Astrocyte (in vitro differentiated cells and primary cell): ENCODE data around the gene SMAD3. TPM values are rescaled to one million over a fixed set of nuclear protein-coding genes. Genes with fewer than 3 reads are reported as not detected.

ENCODE experiments used
- DNase-seq: peaks from one replicate; pipeline ENCODE4 v3.0.0-alpha.2; 2010; ENCODE audit warnings: low read depth
- FAIRE-seq: peaks from 2 replicates; lab custom pipeline; 2011; peaks lifted over from hg19 to GRCh38; lab: Jason Lieb, UNC
- H2AFZ ChIP-seq: 2 replicates; pipeline ENCODE4 v1.6.0; 2012; ENCODE audit warnings: low read depth, low read length, inconsistent platforms
- H3K27ac ChIP-seq: 2 replicates; pipeline ENCODE4 v1.5.1; 2011; ENCODE audit warnings: low read depth, low read length, inconsistent platforms
- H3K27me3 ChIP-seq: 2 replicates; pipeline ENCODE4 v1.6.0; 2011; ENCODE audit warnings: low read length, inconsistent platforms; ENCODE audit not compliant: insufficient read depth
- H3K36me3 ChIP-seq: 2 replicates; pipeline ENCODE4 v1.5.1; 2011; ENCODE audit warnings: low read length, inconsistent platforms; ENCODE audit not compliant: insufficient read depth
- H3K4me1 ChIP-seq: 2 replicates; pipeline ENCODE4 v1.5.1; 2011; ENCODE audit warnings: low read length, inconsistent platforms; ENCODE audit not compliant: insufficient read depth
- H3K4me2 ChIP-seq: 2 replicates; pipeline ENCODE4 v1.6.0; 2012; ENCODE audit warnings: low read length, inconsistent platforms
- H3K4me3 ChIP-seq: 2 replicates; pipeline ENCODE4 v1.5.1; 2011; ENCODE audit warnings: low read depth, mild to moderate bottlenecking, low read length, inconsistent platforms; ENCODE audit not compliant: insufficient read depth
- H3K79me2 ChIP-seq: 2 replicates; pipeline ENCODE4 v1.6.0; 2012; ENCODE audit warnings: mild to moderate bottlenecking, low read length, inconsistent platforms; ENCODE audit not compliant: insufficient read depth
- H3K9ac ChIP-seq: 2 replicates; pipeline ENCODE4 v1.6.0; 2012; ENCODE audit warnings: mild to moderate bottlenecking, low read length, inconsistent platforms
- H3K9me3 ChIP-seq: 2 replicates; pipeline ENCODE4 v1.5.1; 2012; ENCODE audit warnings: low read depth, mild to moderate bottlenecking, low read length, inconsistent platforms; ENCODE audit not compliant: insufficient read depth
- H4K20me1 ChIP-seq: 2 replicates; pipeline ENCODE4 v1.6.0; 2012; ENCODE audit warnings: low read length, inconsistent platforms; ENCODE audit not compliant: insufficient read depth
- H3K27ac Mint-ChIP-seq: one replicate; pipeline ENCODE4 v1.8.0; 2021; ENCODE audit warnings: mild to moderate bottlenecking, mixed read lengths; ENCODE audit not compliant: unreplicated experiment
- H3K27me3 Mint-ChIP-seq: one replicate; pipeline ENCODE4 v1.8.0; 2021; ENCODE audit warnings: low read depth, mixed read lengths; ENCODE audit not compliant: unreplicated experiment
- H3K36me3 Mint-ChIP-seq: one replicate; pipeline ENCODE4 v1.8.0; 2021; ENCODE audit warnings: low read depth, mixed read lengths; ENCODE audit not compliant: unreplicated experiment
- H3K4me1 Mint-ChIP-seq: one replicate; pipeline ENCODE4 v1.8.0; 2021; ENCODE audit warnings: low read depth, mixed read lengths; ENCODE audit not compliant: unreplicated experiment
- H3K4me3 Mint-ChIP-seq: one replicate; pipeline ENCODE4 v1.8.0; 2021; ENCODE audit warnings: mild to moderate bottlenecking, moderate library complexity, mixed read lengths; ENCODE audit not compliant: unreplicated experiment
- H3K9me3 Mint-ChIP-seq: one replicate; pipeline ENCODE4 v1.8.0; 2021; ENCODE audit warnings: mild to moderate bottlenecking, mixed read lengths; ENCODE audit not compliant: unreplicated experiment
- CTCF ChIP-seq: IDR thresholded peaks from 2 replicates; pipeline ENCODE4 v1.5.1; 2011; ENCODE audit warnings: low read depth, mild to moderate bottlenecking, inconsistent platforms, low read length, moderate library complexity; ENCODE audit not compliant: insufficient read depth
- EZH2 ChIP-seq: IDR thresholded peaks from 2 replicates; pipeline ENCODE4 v1.6.1; 2012; ENCODE audit warnings: mild to moderate bottlenecking, low read length, inconsistent platforms; ENCODE audit not compliant: insufficient read depth
- total RNA-seq: library from RNA; stranded (reverse); gene quantifications from 2 replicates; pipeline ENCODE4 v1.2.1, GENCODE V29; 2021

The SMAD3 gene
- total RNA-seq, 1 donor from 2014 or later = 78.0 TPM

- H3K4me1 ChIP-seq = peaks cover 65% of the 10 kb centered on the region
- H3K4me3 Mint-ChIP-seq = no peak overlapping the region
- H3K79me2 ChIP-seq = peaks cover 91% of the 10 kb centered on the region
- no peak overlapping the region for H3K4me2 ChIP-seq
- H2AFZ ChIP-seq = no peak overlapping the region
- H3K9ac ChIP-seq = no peak overlapping the region
- TF ChIP-seq EZH2 (no peak), CTCF (no peak)
- H3K36me3 Mint-ChIP-seq = peaks cover 17% of the 10 kb centered on the region
- peaks cover 47% of the 10 kb centered on the region for H3K4me1 Mint-ChIP-seq
- H3K36me3 ChIP-seq = peaks cover 4% of the 10 kb centered on the region
- DNase-seq (no peak), FAIRE-seq (no peak)
- H3K9me3 Mint-ChIP-seq = no peaks in the 10 kb centered on the region
- peaks cover 43% of the 10 kb centered on the region for H4K20me1 ChIP-seq
- no peaks in the 10 kb centered on the region for H3K27me3 ChIP-seq
- H3K27me3 Mint-ChIP-seq = no peaks in the 10 kb centered on the region
- no peak overlapping the region for H3K27ac ChIP-seq
- no peaks in the 10 kb centered on the region for H3K9me3 ChIP-seq
- H3K4me3 ChIP-seq = no peak overlapping the region
- no peak overlapping the region for H3K27ac Mint-ChIP-seq
Measured at GRCh38 chr15:67100124-67100791, 34.9 kb downstream of the SMAD3 start.

GRCh38 chr15:67100801-67101581, 35.6 kb downstream of the SMAD3 start:
- Histone ChIP-seq H4K20me1 (peaks cover 35% of the 10 kb centered on the region), H3K79me2 (peaks cover 86% of the 10 kb centered on the region)
- H3K4me1 Mint-ChIP-seq = peaks cover 53% of the 10 kb centered on the region

More at GRCh38 chr15:67100801-67101581, 35.6 kb downstream of the SMAD3 start:
- H3K36me3 ChIP-seq = peaks cover under 1% of the 10 kb centered on the region
- no peak overlapping the region for H3K4me3 ChIP-seq
- FAIRE-seq = no peak
- Mint-ChIP-seq H3K27me3 (no peaks in the 10 kb centered on the region), H3K36me3 (peaks cover 12% of the 10 kb centered on the region), H3K27ac (no peak overlapping the region), H3K9me3 (no peaks in the 10 kb centered on the region), H3K4me3 (no peak overlapping the region)
- no peak for DNase-seq
- no peak for TF ChIP-seq EZH2
- no peak for TF ChIP-seq CTCF
- peaks cover 70% of the 10 kb centered on the region for H3K4me1 ChIP-seq
- peak overlapping the region; percentile 65 for H3K27ac ChIP-seq
- H3K27me3 ChIP-seq = no peaks in the 10 kb centered on the region
- H3K9me3 ChIP-seq = no peaks in the 10 kb centered on the region
- no peak overlapping the region for H2AFZ ChIP-seq
- peak overlapping the region; percentile 32 for H3K4me2 ChIP-seq
- H3K9ac ChIP-seq = peak overlapping the region; percentile 45
